HCT116 (cell line): ENCODE measurements around the gene KISS1R. TPM values are rescaled to one million over a fixed set of nuclear protein-coding genes. Genes with fewer than 3 reads are reported as not detected.

ENCODE experiments used
- ATAC-seq: fragments of 200-7000 bp; cut with Tn5 transposase; 2 replicates; pipeline ENCODE4 v1.9.1; 2020; ENCODE audit warnings: mild to moderate bottlenecking, moderate library complexity
- BruUV-seq: library from RNA; stranded (reverse); fragments of 400-500 nt; replicated peaks from 2 replicates; lab custom pipeline; 2021; lab: Mats Ljungman, UMichigan
- CTCF ChIA-PET: fragments of 300-600 bp; sonication (Branson Sonifier 250); formaldehyde crosslinking; loops from one replicate; lab custom pipeline; 2021; ENCODE audit warnings: antibody characterized with exemption; lab: Charles Lee
- POLR2A ChIA-PET: fragments of 300-600, 350-600 bp; sonication (Branson Sonifier 250); formaldehyde crosslinking; loops from one replicate; lab custom pipeline; 2021; ENCODE audit warnings: antibody characterized with exemption; lab: Charles Lee
- RAD21 ChIA-PET, 2 experiments: fragments of 300-600 bp; sonication (Branson Sonifier 250); formaldehyde crosslinking; loops; one replicate each; lab custom pipeline; 2023; ENCODE audit warnings: low total read pairs in 2 of 2; ENCODE audit not compliant: uncharacterized antibody in 2 of 2, unreplicated experiment in 2 of 2, low non-redundant PET in 1 of 2; lab: Charles Lee
- DNase-seq: peaks from one replicate; pipeline ENCODE4 v3.0.0-alpha.2; 2010; ENCODE audit warnings: low read depth, low spot score
- H2AFZ ChIP-seq: fragments of 200-600 bp; shearing (Covaris generic), sonication (generic); 2 replicates; pipeline ENCODE4 v1.6.1; 2017; ENCODE audit warnings: low read depth, mixed run types, mixed read lengths, antibody characterized with exemption, low read length; ENCODE audit not compliant: poor library complexity, severe bottlenecking
- H3K27ac ChIP-seq: 2 replicates; pipeline ENCODE4 v1.5.1; 2012; ENCODE audit warnings: low read depth, low read length
- H3K27me3 ChIP-seq: fragments of 200-600 bp; sonication (generic); 2 replicates; pipeline ENCODE4 v1.6.1; 2016; ENCODE audit warnings: mixed run types, low read length, mixed read lengths; ENCODE audit not compliant: insufficient read depth
- H3K36me3 ChIP-seq, 2 experiments: fragments of 200-500 bp in 1 of 2; fragments of 200-600 bp in 1 of 2; sonication (Bioruptor generic) in 1 of 2; sonication (generic) in 1 of 2; 2 replicates each; pipeline versions ENCODE4 v1.5.1 to v1.6.1; 2014 to 2016; ENCODE audit warnings: low read length in 2 of 2, inconsistent platforms in 1 of 2, mixed read lengths in 1 of 2, mixed run types in 1 of 2; ENCODE audit not compliant: insufficient read depth in 2 of 2, control insufficient read depth in 1 of 2
- H3K4me1 ChIP-seq, 2 experiments: fragments of 200-600 bp in 1 of 2; sonication (generic) in 1 of 2; 2 replicates each; pipeline versions ENCODE4 v1.5.1 to v1.6.1; 2012 to 2017; ENCODE audit warnings: low read length in 2 of 2, inconsistent platforms in 1 of 2, mild to moderate bottlenecking in 1 of 2, mixed read lengths in 1 of 2, mixed run types in 1 of 2, moderate library complexity in 1 of 2; ENCODE audit not compliant: insufficient read depth in 2 of 2, control insufficient read depth in 1 of 2
- H3K4me2 ChIP-seq: fragments of 200-600 bp; sonication (generic); 2 replicates; pipeline ENCODE4 v1.6.1; 2017; ENCODE audit warnings: mixed run types, low read length, mixed read lengths
- H3K4me3 ChIP-seq, 2 experiments: fragments of 200-600 bp in 1 of 2; sonication (generic) in 1 of 2; replicated peaks in 1 of 2; 2 replicates each; pipeline ENCODE4 v1.5.1; 2011 to 2016; ENCODE audit warnings: low read length in 2 of 2, control low read depth in 1 of 2, low read depth in 1 of 2, mild to moderate bottlenecking in 1 of 2, mixed read lengths in 1 of 2, mixed run types in 1 of 2
- H3K79me2 ChIP-seq: fragments of 200-600 bp; sonication (generic); 2 replicates; pipeline ENCODE4 v1.6.1; 2017; ENCODE audit warnings: mild to moderate bottlenecking, mixed run types, low read length, moderate library complexity, mixed read lengths; ENCODE audit not compliant: insufficient read depth
- H3K9ac ChIP-seq: fragments of 200-600 bp; sonication (generic); 2 replicates; pipeline ENCODE4 v1.6.1; 2016; ENCODE audit warnings: low read length, mixed read lengths
- H3K9me2 ChIP-seq: fragments of 200-600 bp; sonication (generic), shearing (Covaris generic); 2 replicates; pipeline ENCODE4 v1.6.1; 2017; ENCODE audit warnings: mixed run types, mild to moderate bottlenecking, moderate library complexity; ENCODE audit not compliant: insufficient read depth
- H3K9me3 ChIP-seq, 2 experiments: fragments of 200-500 bp in 1 of 2; fragments of 200-600 bp in 1 of 2; sonication (Bioruptor generic) in 1 of 2; sonication (generic) in 1 of 2; 2 replicates each; pipeline ENCODE4 v1.6.1; 2014 to 2017; ENCODE audit warnings: low read length in 2 of 2, mixed read lengths in 2 of 2, inconsistent platforms in 1 of 2, low read depth in 1 of 2, mild to moderate bottlenecking in 1 of 2, mixed run types in 1 of 2, moderate library complexity in 1 of 2; ENCODE audit not compliant: control insufficient read depth in 1 of 2, insufficient read depth in 1 of 2
- H4K20me1 ChIP-seq: fragments of 200-600 bp; sonication (generic), shearing (Covaris generic); 2 replicates; pipeline ENCODE4 v1.6.1; 2017; ENCODE audit warnings: mixed run types, mild to moderate bottlenecking, moderate library complexity; ENCODE audit not compliant: insufficient read depth
- ATF3 ChIP-seq: IDR thresholded peaks from 2 replicates; pipeline ENCODE4 v1.6.1; 2012
- CBX3 ChIP-seq: IDR thresholded peaks from 2 replicates; pipeline ENCODE4 v1.6.1; 2012; ENCODE audit warnings: low read depth
- CEBPB ChIP-seq: IDR thresholded peaks from 2 replicates; pipeline ENCODE4 v1.6.1; 2012; ENCODE audit warnings: low read depth
- CTCF ChIP-seq, 3 experiments: fragments of 200-600 bp in 1 of 3; sonication (generic) in 1 of 3; IDR thresholded peaks in 2 of 3; conservative IDR thresholded peaks in 1 of 3; 2 replicates each; pipeline ENCODE4 v1.5.1; 2012 to 2017; ENCODE audit warnings: low read depth in 2 of 3, low read length in 2 of 3, antibody characterized with exemption in 1 of 3, borderline replicate concordance in 1 of 3, control low read depth in 1 of 3, mild to moderate bottlenecking in 1 of 3, mixed read lengths in 1 of 3, mixed run types in 1 of 3, moderate library complexity in 1 of 3; ENCODE audit not compliant: insufficient read depth in 1 of 3
- EGR1 ChIP-seq: IDR thresholded peaks from 2 replicates; pipeline ENCODE4 v1.6.1; 2012; ENCODE audit warnings: low read depth
- ELF1 ChIP-seq: IDR thresholded peaks from 2 replicates; pipeline ENCODE4 v1.6.1; 2012; ENCODE audit warnings: low read depth, borderline replicate concordance
- EZH2phosphoT487 ChIP-seq: fragments of 200-600 bp; IDR thresholded peaks from 2 replicates; pipeline ENCODE4 v1.6.1; 2018; ENCODE audit warnings: antibody characterized with exemption, borderline replicate concordance
- JUND ChIP-seq: IDR thresholded peaks from 2 replicates; pipeline ENCODE4 v1.6.1; 2012
- POLR2A ChIP-seq: IDR thresholded peaks from 2 replicates; pipeline ENCODE4 v1.7.0; 2011; ENCODE audit warnings: borderline replicate concordance; ENCODE audit not compliant: insufficient read depth, insufficient read length; ENCODE audit errors: extremely low read depth
- POLR2AphosphoS5 ChIP-seq: IDR thresholded peaks from 2 replicates; pipeline ENCODE4 v1.6.1; 2011; ENCODE audit warnings: mild to moderate bottlenecking, low read depth, low read length, moderate library complexity
- REST ChIP-seq: IDR thresholded peaks from 2 replicates; pipeline ENCODE4 v1.6.1; 2012; ENCODE audit warnings: low read depth
- SIN3A ChIP-seq: IDR thresholded peaks from 2 replicates; pipeline ENCODE4 v1.6.1; 2012; ENCODE audit warnings: low read depth
- YY1 ChIP-seq: IDR thresholded peaks from 2 replicates; pipeline ENCODE4 v1.6.1; 2011; ENCODE audit warnings: low read length, low read depth, moderate library complexity, mild to moderate bottlenecking; ENCODE audit not compliant: insufficient replicate concordance; ENCODE audit errors: extremely low read depth
- ZBTB33 ChIP-seq: IDR thresholded peaks from 2 replicates; pipeline ENCODE4 v1.6.1; 2011; ENCODE audit warnings: mild to moderate bottlenecking, low read length, moderate library complexity; ENCODE audit not compliant: insufficient replicate concordance; ENCODE audit errors: extremely low read depth
- ZFX ChIP-seq: fragments of 450-650 bp; IDR thresholded peaks from 2 replicates; pipeline ENCODE4 v1.6.1; 2017
- intact Hi-C: fragments of 100-400 bp; cut with micrococcal nuclease; formaldehyde crosslinking; loops from 2 replicates; pipeline ENCODE4 v1.10.0; 2022
- total RNA-seq: library from RNA; stranded (reverse); gene quantifications from one replicate; pipeline ENCODE4 v1.2.1, GENCODE V29; 2021; ENCODE audit not compliant: unreplicated experiment

The KISS1R gene
- total RNA-seq, 1 experiment from 2014 or later, result 5.9 TPM

GRCh38 chr19:885536-886224, 31.5 kb upstream of the KISS1R start:
- H3K36me3 ChIP-seq, result peaks cover 9 to 25% of the 10 kb centered on the region in 2 experiments; a peak in 3 of 4 replicates

More at GRCh38 chr19:885536-886224, 31.5 kb upstream of the KISS1R start:
- ChIA-PET CTCF (no interaction called here), POLR2A (no interaction called here), RAD21 (no interaction called here)
- no peaks in the 10 kb centered on the region for H3K27me3 ChIP-seq
- H3K9me2 ChIP-seq, result no peaks in the 10 kb centered on the region
- no peak overlapping the region; the same call in 1 of the 2 replicates for H3K27ac ChIP-seq
- no peaks in the 10 kb centered on the region for H3K79me2 ChIP-seq
- ATAC-seq (no peak), DNase-seq (no peak)
- H2AFZ ChIP-seq, result no peak overlapping the region
- no peaks in the 10 kb centered on the region for H4K20me1 ChIP-seq
- peaks cover 20 to 22% of the 10 kb centered on the region in 2 experiments for H3K4me1 ChIP-seq
- TF ChIP-seq POLR2A (no peak), EGR1 (no peak), EZH2phosphoT487 (no peak), CEBPB (no peak), ZFX (no peak), ATF3 (no peak), CBX3 (no peak), CTCF (IDR thresholded peaks at IDR 0.05 in 2 of 3, conservative IDR thresholded peaks at IDR 0.05 in 1 of 3; ENCODE audit: borderline replicate concordance in 1 of 3, insufficient read depth in 1 of 3, low read depth in 2 of 3, low read length in 2 of 3) (no peak), SIN3A (no peak), JUND (no peak), REST (no peak), YY1 (no peak), ZBTB33 (no peak), POLR2AphosphoS5 (no peak), ELF1 (no peak)
- no peak overlapping the region for H3K4me2 ChIP-seq
- no peak overlapping the region for H3K4me3 ChIP-seq
- H3K9me3 ChIP-seq, result no peaks in the 10 kb centered on the region
- BruUV-seq, result no TSS peak
- no peak overlapping the region for H3K9ac ChIP-seq
- intact Hi-C loops, result no loop called here
